GM19240 (cell line): ENCODE data around the gene USP17L13.
"Not testable (repeated sequence)": the region's sequence is repeated elsewhere in the genome, so short reads cannot be mapped to it uniquely, and the experiment has no call there.

Source experiments
- DNase-seq: peaks from one replicate; pipeline ENCODE4 v3.0.0; 2011; ENCODE audit warnings: low spot score; ENCODE audit not compliant: insufficient read length

USP17L13 gene

GRCh38 chr4:9224596-9224995 lies at the start of gene USP17L13:
Gene USP17L13, plus strand, starts transcription at chr4:9224896. Its CDS starts 0 bp downstream, at chr4:9224896.
- DNase-seq: not testable (repeated sequence)

- not testable (repeated sequence) for DNase-seq
Measured at GRCh38 chr4:9210357-9210756, 14.3 kb upstream of the USP17L13 start, which contains the start of gene USP17L10. Gene USP17L10, plus strand, starts transcription at chr4:9210657. Its CDS starts 0 bp downstream, at chr4:9210657.

- DNase-seq: not testable (repeated sequence)
Measured at GRCh38 chr4:9214701-9215100, 10.0 kb upstream of the USP17L13 start.

GRCh38 chr4:9215105-9215504 lies 9.6 kb upstream of the USP17L13 start, which contains the start of gene USP17L11:
Gene USP17L11, plus strand, starts transcription at chr4:9215405. Its CDS starts 0 bp downstream, at chr4:9215405.
- DNase-seq: not testable (repeated sequence)

GRCh38 chr4:9219852-9220251 lies 4.8 kb upstream of the USP17L13 start, which contains the start of gene USP17L12:
Gene USP17L12, plus strand, starts transcription at chr4:9220152. Its CDS starts 0 bp downstream, at chr4:9220152.
- not testable (repeated sequence) for DNase-seq

GRCh38 chr4:9230249-9230648 lies 5.6 kb downstream of the USP17L13 start:
- DNase-seq: not testable (repeated sequence)

- DNase-seq: not testable (repeated sequence)
Measured at GRCh38 chr4:9234085-9234484, 9.4 kb downstream of the USP17L13 start, which contains the start of gene USP17L15. Gene USP17L15, plus strand, starts transcription at chr4:9234385. Its CDS starts 0 bp downstream, at chr4:9234385.

GRCh38 chr4:9238461-9238860 lies 13.8 kb downstream of the USP17L13 start:
- DNase-seq: not testable (repeated sequence)

GRCh38 chr4:9243579-9243978 lies 18.9 kb downstream of the USP17L13 start, which contains the start of gene USP17L17:
Gene USP17L17, plus strand, starts transcription at chr4:9243879. Its CDS starts 0 bp downstream, at chr4:9243879.
- not testable (repeated sequence) for DNase-seq

GRCh38 chr4:9247953-9248680 lies 23.4 kb downstream of the USP17L13 start, which contains the start of gene USP17L18:
Gene USP17L18, plus strand, starts transcription at chr4:9248630. Its CDS starts 0 bp downstream, at chr4:9248630.
- DNase-seq: not testable (repeated sequence)

- DNase-seq: not testable (repeated sequence)
Measured at GRCh38 chr4:9253078-9253477, 28.4 kb downstream of the USP17L13 start, which contains the start of gene USP17L19. Gene USP17L19, plus strand, starts transcription at chr4:9253378. Its CDS starts 0 bp downstream, at chr4:9253378.

- DNase-seq: not testable (repeated sequence)
Measured at GRCh38 chr4:9257824-9258223, 33.1 kb downstream of the USP17L13 start, which contains the start of gene USP17L20. Gene USP17L20, plus strand, starts transcription at chr4:9258124. Its CDS starts 0 bp downstream, at chr4:9258124.

GRCh38 chr4:9262572-9262971 lies 37.9 kb downstream of the USP17L13 start, which contains the start of gene USP17L21:
Gene USP17L21, plus strand, starts transcription at chr4:9262872. Its CDS starts 0 bp downstream, at chr4:9262872.
- not testable (repeated sequence) for DNase-seq

- DNase-seq: not testable (repeated sequence)
Measured at GRCh38 chr4:9267319-9267718, 42.6 kb downstream of the USP17L13 start, which contains the start of gene USP17L22. Gene USP17L22, plus strand, starts transcription at chr4:9267619. Its CDS starts 0 bp downstream, at chr4:9267619.

GRCh38 chr4:9271719-9272118 lies 47.0 kb downstream of the USP17L13 start:
- not testable (repeated sequence) for DNase-seq
